ENCODE measurements around the gene TMEM39B.

- TF ChIP-seq, protein P1, sequence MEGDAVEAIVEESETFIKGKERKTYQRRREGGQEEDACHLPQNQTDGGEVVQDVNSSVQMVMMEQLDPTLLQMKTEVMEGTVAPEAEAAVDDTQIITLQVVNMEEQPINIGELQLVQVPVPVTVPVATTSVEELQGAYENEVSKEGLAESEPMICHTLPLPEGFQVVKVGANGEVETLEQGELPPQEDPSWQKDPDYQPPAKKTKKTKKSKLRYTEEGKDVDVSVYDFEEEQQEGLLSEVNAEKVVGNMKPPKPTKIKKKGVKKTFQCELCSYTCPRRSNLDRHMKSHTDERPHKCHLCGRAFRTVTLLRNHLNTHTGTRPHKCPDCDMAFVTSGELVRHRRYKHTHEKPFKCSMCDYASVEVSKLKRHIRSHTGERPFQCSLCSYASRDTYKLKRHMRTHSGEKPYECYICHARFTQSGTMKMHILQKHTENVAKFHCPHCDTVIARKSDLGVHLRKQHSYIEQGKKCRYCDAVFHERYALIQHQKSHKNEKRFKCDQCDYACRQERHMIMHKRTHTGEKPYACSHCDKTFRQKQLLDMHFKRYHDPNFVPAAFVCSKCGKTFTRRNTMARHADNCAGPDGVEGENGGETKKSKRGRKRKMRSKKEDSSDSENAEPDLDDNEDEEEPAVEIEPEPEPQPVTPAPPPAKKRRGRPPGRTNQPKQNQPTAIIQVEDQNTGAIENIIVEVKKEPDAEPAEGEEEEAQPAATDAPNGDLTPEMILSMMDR (IDR thresholded peaks at IDR 0.05; ENCODE audit: insufficient read depth, low read depth, low read length) = no peak
- no peak for TF ChIP-seq EZH2 (IDR thresholded peaks at IDR 0.05; ENCODE audit: insufficient read depth, low read length)
Observed at GRCh38 chr1:32051706-32052105, 21.0 kb upstream of the TMEM39B start.
